Hippocampal formation (tissue), 2 donors: ENCODE results near the gene CDK19.

Experiments
- DNase-seq, 2 donors: peaks; one replicate each; lab custom pipeline; 2025; lab: John Stamatoyannopoulos, UW

The CDK19 gene

GRCh38 chr6:110660066-110660655 lies 155.1 kb downstream of the CDK19 start:
- DNase-seq, result no peak

DNA sequence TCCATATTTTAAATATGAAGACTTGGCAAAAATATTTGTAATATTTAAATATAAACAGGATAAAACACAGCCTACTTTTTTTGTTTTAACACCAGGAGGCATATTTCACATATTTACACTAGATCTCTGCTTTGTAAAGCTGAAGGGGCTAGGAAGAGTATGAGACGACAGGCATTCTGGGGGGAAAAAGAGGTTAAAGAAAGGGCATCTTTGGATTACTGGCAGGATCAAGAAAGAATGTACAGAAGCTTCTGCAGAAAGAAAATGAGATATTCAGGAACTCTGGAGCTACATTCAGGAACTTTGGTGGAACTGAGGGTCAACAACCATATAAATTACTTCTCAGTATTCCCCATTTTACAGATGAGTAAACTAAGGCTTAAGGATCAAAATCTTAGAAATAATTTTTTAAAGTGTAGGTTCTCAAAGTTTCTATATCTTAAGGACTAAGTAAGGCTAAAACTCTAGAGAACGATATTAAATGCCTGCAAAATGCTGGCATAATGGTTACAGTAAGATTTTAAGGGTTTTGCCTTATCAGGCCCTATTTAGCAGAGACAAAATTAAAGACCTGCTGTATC lies 156.5 kb downstream of the CDK19 start:
- no peak for DNase-seq

DNA sequence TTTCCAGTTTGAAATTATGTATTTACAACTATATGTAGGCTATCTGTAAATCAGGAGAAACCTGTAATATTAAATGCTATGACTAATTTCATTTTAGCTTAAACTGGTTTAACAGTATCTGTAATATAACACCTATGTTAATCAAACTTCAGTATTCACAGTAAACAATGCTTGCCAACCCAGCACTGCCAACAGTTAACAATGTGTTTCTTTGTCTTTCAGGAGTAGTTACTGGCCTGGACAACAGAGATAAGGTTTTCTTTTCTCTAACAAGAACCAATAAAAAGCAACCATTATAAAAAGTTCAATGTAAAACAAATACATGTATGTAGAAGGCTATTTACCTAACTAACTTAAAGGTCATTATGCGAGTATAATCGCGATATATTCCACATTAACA lies 158.8 kb downstream of the CDK19 start:
- DNase-seq, result peak in 1 of 2 donors; percentile 64

- no peak for DNase-seq
These were observed 159.4 kb downstream of the CDK19 start for GRCh38 chr6:110655821-110656220.

GRCh38 chr6:110654096-110654820 lies 161.0 kb downstream of the CDK19 start:
- DNase-seq, result no peak

DNA sequence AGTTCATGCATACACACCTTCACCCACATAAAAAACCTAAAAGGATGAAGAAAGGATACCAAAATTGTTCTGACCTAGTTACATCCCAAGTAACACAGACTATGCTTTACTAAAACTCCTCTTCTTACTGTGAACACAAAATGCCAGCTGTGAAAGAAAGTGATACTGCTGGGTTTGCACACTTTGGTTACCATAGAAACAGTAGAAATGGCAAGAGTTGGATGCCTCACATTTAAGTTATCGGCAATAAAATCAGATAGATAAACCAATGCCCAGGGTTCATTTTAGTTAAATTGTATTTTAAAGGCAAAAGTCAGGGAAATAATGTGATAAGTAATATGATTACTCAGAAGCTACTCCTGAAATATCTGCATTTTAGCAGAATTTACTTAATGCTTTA lies 161.9 kb downstream of the CDK19 start:
- DNase-seq, result peak in 1 of 2 donors; percentile 38

DNA sequence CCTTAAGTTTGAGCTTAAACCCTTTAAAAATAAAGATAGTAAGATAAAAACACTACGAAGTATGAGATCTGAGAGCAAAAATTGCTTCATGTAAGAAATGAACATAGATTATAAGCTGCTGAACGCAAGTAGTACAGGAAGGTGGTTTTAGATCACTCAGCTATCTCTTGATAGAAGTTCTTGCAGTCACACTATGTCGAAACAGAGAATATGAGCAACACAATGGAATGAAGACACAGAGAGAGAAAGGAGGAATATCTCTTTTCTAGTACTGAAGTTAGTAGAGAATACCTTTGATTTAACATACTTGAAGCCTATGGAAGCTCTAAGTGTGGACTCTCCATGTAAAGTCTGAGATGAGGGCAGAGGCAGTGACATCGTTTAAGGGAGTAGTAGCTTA lies 162.7 kb downstream of the CDK19 start:
- DNase-seq, result no peak

GRCh38 chr6:110650755-110651154 lies 164.5 kb downstream of the CDK19 start:
- no peak for DNase-seq

DNA sequence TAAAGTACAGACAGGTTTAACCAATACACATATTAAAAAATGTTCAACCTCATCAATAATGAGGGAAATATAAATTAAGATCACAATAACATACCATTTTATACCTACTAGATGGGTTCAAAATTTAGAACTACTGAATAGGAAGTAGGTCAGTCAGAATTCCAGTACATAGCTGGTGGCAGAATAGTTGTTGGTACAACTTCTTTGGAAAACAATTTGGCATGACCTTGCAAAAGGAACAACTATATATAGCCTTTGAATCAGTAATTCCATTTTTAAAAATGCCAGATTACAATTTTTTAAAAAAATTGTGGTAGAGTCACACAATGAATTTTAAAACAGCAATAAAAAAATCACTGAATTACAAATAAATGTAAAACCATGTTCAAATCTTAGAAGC lies 165.6 kb downstream of the CDK19 start:
- no peak for DNase-seq

- DNase-seq, result no peak
These were observed 168.0 kb downstream of the CDK19 start for GRCh38 chr6:110646951-110647910.

DNA sequence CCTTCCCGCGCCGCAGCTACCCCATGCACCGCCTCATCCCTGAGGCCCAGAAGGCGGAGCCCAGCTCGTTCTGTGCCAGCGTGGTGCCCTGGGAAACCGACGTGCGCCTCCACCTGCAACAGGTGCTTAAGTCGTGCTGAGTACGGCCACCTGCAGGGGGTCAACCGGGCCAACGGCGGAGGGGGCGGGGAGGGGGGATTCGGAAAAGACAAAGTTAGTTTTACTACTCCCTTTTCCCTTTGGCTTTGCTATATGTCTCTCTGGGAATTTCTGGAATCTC lies 168.9 kb downstream of the CDK19 start:
- DNase-seq, result no peak

- no peak for DNase-seq
These were observed 169.4 kb downstream of the CDK19 start for GRCh38 chr6:110645685-110646418.

DNA sequence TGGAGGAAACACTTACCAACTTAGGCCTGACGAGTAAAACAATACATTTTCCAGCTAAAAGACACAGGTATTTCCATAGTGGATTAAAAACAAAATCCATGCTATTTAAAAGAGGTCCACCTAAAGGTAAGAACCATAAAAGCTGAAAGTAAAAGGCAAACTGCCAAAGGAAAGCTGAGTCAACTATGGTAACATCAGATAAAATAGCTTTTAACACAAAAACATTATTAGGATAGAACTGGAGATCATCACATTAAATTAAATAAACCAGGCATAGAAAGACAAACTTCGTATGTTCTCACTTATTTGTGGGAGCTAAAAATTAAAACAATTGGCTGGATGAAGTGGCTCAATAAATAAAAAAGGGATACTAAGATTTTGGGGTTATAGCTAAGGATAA lies 172.1 kb downstream of the CDK19 start:
- no peak for DNase-seq

GRCh38 chr6:110642711-110643110 lies 172.6 kb downstream of the CDK19 start:
- DNase-seq, result no peak

GRCh38 chr6:110636781-110637180 lies 178.5 kb downstream of the CDK19 start:
- DNase-seq, result no peak

- no peak for DNase-seq
These were observed 180.2 kb downstream of the CDK19 start for GRCh38 chr6:110635096-110635495.

DNA sequence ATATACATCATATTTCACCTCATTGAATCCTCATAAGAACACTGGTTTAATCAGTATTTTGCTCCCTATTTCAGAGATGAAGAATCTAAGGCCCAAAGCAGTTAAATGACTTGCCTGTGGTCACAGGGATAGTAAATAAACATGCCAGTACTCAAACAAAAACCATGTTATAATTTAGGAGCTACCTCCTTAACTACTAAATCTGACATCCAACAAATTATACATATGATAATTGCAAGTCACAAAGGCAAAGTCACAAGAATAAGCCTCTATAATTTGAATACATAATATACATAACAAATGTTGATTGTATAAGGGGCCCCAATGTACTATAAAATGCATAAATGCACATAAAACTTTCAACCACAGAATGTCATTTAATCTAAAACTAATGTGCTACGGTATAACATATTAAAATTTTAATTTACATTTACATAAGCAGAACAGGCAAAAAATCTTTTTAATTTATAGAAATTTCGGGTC lies 181.5 kb downstream of the CDK19 start:
- DNase-seq, result no peak

DNA sequence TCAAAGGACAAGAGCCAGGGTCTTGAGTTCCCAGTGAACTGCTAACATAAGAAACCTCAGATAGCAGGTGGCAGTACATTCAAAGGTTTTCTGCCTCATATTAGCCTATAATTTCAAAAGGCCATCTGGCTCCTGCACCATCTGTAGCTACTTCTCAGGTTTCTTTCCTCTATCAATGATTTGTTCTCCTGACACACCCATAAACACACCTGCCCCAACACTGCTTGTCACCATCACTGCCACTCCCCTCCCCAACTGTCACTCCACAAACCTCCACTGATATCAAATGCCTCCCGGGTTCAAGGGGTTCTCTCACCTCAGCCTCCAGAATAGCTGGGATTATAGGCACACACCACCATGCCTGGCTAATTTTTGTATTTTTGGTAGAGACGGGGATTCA lies 186.1 kb downstream of the CDK19 start:
- no peak for DNase-seq

GRCh38 chr6:110628330-110628729 lies 186.9 kb downstream of the CDK19 start:
- no peak for DNase-seq

GRCh38 chr6:110626442-110626841 lies 188.8 kb downstream of the CDK19 start:
- no peak for DNase-seq

DNA sequence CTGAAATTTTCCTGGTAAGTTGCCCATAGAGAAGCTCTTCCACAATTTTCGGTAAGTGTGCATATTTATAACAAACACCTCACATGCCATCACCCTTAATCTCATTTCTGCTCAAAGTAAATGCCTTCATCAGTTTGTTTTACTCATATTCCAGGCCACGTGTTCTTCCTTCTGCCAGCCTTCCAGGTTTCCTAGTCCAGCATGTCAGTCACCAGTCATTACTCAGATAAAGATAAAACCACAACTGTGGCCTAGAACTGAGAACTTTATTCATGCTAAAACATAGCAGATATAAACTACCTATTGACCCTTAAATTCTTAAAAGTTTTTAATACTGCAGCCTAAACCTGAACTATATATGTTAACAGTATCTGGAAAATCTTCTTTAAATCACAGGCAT lies 189.4 kb downstream of the CDK19 start:
- DNase-seq, result no peak
